Cardiac septum (tissue), 1 donor: ENCODE results near the gene FRY. TPM values are rescaled to one million over a fixed set of nuclear protein-coding genes. Genes with fewer than 3 reads are reported as not detected.
"Not testable (repeated sequence)": the region's sequence is repeated elsewhere in the genome, so short reads cannot be mapped to it uniquely, and the experiment has no call there.

ENCODE experiments used
- DNase-seq: peaks from one replicate; pipeline ENCODE4 v3.0.0-alpha.2; 2020; ENCODE audit warnings: low spot score
- intact Hi-C: fragments of 100-400 bp; cut with DNase I; formaldehyde crosslinking; loops from one replicate; pipeline ENCODE4 v1.14.0; 2022
- total RNA-seq: library from RNA; stranded (reverse); fragmentation: NEBNext Ultra II Directional; extraction: Animal tissue kit (Norgen Biotek cat#: 25700); gene quantifications from one replicate; pipeline ENCODE4 v1.2.1, GENCODE V29; 2021
- donor health status: DM: no; HTN: no; CAD: no.

The FRY gene
- total RNA-seq, 1 donor from 2014 or later = 202 TPM

DNA sequence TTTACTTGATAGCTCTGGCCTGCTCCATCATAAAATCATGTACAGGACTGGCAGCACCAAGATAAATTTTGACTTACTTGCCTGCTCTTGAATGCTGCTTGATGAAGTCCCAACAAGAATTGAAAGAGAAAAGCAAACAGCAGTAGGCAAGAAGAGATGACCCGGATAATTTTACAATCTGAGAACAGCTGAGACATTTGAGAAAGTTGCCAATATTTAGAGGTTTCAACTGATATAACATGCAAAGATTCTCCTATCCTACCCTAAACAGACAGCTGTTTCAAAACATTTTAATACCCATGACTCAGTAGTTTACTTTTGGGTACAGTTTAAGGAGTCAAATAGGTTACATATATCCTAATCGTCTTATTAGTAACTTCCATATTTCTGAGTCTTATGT is 5.9 kb downstream of the FRY start:
- DNase-seq = no peak

GRCh38 chr13:32038343-32038742 is 6.8 kb downstream of the FRY start:
- DNase-seq = no peak
- intact Hi-C loops = no loop called here

More for the DNA sequence above, 5.9 kb downstream of the FRY start:
- intact Hi-C loops = no loop called here

DNA sequence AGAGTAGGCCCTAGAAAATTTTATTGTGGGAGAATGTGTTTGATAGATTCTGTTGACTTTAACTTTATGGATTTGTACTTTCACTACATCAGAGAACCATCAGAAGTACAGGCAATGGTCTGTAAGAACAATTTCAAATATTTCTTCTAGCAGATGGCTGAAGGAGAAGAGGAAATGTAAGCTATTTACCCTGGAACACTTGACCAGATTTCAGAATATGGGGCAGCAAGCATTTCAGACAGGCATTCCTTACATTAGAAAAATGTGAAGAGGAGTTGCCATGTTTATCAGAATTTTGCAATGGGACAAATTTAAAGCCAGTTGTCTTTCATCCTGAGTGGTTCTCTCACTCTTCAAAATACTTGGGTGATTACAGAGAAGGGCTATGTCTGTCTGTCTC is 7.5 kb downstream of the FRY start:
- intact Hi-C loops = no loop called here
- no peak for DNase-seq

GRCh38 chr13:32039528-32039927 is 8.0 kb downstream of the FRY start:
- intact Hi-C loops = no loop called here
- no peak for DNase-seq

DNA sequence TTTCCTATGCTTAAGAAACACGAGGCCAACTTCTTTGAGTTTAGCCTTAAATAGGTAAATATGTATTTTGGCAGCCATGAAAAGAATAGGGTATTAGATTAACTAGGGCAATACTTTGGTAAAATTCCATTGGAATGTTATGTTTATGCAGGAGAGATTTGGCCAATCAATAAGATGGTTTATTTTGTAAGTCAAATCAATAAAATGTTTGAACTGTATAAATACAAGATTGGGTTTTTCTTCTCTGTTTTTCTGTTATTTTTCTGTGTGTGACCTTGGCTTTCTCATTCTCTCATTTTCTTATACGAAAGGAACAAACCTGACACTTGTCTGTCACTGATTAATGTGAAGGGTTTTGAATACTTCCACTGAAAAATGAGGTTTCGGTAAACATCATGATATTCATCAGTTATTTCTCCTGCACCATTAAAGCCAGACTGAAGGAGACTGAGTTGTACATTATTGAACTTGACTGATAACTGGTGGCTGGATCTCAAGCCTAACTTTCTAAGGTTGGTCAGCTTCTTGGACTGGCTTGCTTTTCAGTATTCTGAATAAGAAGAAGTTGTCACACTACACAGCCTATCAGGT is 8.6 kb downstream of the FRY start:
- no peak for DNase-seq
- intact Hi-C loops = no loop called here

- no peak for DNase-seq
- intact Hi-C loops = no loop called here
Measured at GRCh38 chr13:32040689-32041088, 9.1 kb downstream of the FRY start.

DNA sequence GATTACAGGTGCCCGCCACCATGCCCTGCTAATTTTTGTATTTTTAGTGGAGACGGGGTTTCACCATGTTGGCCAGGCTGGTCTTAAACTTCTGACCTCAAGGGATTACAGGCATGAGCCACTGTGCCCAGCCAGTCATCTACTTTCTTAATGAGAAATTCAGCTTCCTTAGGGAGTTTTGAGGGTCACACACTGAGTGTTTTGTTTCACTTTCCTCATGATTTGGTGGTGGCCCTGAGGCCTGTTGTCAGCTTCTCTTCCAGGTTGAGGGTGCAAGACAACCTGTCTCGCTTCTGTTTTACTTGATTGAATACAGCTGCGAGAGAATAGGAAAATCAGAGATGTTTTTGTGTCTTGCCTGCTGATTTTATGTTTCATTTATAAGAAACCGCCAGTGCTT is 9.9 kb downstream of the FRY start:
- DNase-seq = no peak
- intact Hi-C loops = no loop called here

GRCh38 chr13:32042551-32042950 is 11.0 kb downstream of the FRY start:
- DNase-seq = no peak
- intact Hi-C loops = no loop called here

DNA sequence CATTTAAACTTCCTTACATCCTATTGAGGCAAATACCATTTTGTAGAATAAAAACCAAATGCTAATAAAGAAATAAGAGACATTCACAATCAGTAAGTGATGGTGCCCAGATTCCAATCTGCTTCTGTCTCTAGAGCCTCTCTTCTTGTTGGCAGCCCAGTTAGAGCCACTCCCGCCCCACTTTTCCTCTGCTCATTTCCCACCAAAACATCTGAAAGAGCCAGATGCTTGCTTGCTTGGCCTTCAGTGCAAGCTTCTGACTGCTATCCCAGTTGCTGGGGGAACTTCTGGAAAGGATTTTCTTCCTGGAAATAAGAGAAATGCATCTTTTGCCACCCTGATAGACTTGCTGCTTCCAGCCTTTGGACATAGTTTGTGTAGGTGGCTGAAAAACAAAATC is 12.9 kb downstream of the FRY start:
- intact Hi-C loops = no loop called here

DNA sequence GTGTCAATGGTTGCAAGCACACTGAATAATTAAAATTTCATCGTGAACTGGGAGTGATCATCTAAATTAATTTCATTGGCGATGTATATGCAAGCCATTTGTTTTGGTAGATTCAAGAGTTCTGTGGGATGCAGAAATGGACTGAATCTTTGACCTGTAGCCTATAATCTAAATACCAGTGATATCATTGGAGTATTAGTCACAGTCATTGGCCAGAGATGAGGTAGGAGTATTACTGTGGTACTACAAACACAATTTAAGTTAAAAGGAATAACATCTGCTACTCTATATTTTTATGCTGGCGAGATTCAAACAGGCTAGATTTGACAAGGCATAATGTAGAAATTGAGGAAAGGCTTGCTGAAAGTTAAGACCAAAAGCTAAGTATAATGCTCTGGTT is 14.0 kb downstream of the FRY start:
- DNase-seq = no peak
- intact Hi-C loops = no loop called here

More for the DNA sequence above, 12.9 kb downstream of the FRY start:
- no peak for DNase-seq

GRCh38 chr13:32045982-32046785 is 14.6 kb downstream of the FRY start:
- intact Hi-C loops = no loop called here
- no peak for DNase-seq

DNA sequence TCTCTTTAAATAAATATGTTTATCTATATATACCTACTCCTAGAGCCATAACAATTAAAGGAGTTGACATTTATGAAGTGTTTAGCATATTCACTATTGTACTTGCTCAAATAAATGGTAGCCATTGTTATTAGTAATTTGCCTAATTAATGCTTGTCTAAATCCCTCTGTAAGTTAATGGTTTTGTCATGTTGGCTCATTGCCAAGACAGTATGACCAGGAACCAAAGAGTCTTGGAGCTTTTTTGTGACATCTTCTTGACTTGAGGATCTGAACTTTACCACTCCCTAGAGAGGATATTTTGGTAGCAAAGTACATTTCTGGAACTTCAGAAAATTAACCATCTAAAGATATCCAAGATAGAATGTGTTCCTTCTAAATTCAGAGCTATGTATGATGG is 15.5 kb downstream of the FRY start:
- intact Hi-C loops = no loop called here
- DNase-seq = no peak

- DNase-seq = no peak
- intact Hi-C loops = no loop called here
Measured at GRCh38 chr13:32047793-32048192, 16.2 kb downstream of the FRY start.

- intact Hi-C loops = no loop called here
- DNase-seq = no peak
Measured at GRCh38 chr13:32048816-32049215, 17.2 kb downstream of the FRY start.

- no peak for DNase-seq
- intact Hi-C loops = no loop called here
Measured at GRCh38 chr13:32051156-32051555, 19.6 kb downstream of the FRY start.

- intact Hi-C loops = no loop called here
- no peak for DNase-seq
Measured at GRCh38 chr13:32056316-32056715, 24.7 kb downstream of the FRY start.

- intact Hi-C loops, DNase-seq: not testable (repeated sequence)
Measured at GRCh38 chr13:32057325-32057724, 25.8 kb downstream of the FRY start.

- DNase-seq = no peak
- intact Hi-C loops = no loop called here
Measured at GRCh38 chr13:32059511-32059984, 28.0 kb downstream of the FRY start.

DNA sequence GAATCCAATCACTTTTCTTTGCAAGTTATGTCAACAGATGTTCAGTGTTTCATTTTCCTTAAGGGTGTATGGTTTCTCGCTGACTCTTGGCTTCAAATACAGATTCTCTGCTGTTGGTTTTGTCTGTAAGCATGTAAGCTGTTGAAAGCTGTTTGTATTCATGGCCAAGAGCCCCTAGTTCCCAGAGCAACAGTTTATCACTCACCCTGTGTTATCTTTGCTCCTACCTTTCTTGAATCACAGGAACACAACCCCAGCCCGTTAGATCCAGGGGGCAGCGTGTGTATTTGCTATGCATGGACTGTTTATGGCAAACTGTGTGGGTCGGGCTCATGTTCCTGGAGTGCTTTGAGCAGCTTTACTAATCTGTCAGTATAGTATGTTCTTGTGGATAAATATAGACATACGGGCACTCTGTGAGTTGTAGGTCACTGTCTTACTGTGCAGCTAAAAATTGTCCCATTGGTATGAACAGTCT is 28.9 kb downstream of the FRY start:
- intact Hi-C loops = no loop called here

DNA sequence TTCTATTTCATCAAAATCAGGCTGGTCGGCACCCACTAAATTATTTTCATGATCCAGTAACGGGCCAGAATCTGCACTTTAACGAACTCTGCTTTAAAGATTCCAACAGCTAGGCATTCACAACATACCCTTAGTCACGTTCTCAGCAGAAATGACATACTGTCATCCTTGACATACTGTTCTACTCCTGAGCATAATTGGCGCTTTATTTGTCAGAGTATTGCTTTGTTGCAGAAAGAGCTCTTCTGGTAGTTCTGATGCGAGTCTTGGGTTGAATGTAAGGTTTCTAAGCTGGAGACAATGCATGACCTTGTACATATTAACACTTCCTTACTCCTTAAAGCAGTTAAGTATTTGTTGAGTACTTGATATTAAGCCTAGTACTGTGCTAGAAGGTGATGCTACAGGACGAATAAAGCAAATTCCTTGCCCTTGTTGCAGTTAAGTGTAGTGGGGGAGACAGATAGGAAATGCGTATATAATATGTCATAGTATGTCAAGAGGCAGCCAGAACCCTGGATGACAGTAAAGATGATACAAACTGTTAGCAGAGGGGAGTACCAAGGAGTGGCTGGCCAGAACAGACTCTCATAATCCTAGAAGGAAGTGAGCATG is 32.2 kb downstream of the FRY start:
- intact Hi-C loops = no loop called here
- DNase-seq = no peak

More for the DNA sequence above, 28.9 kb downstream of the FRY start:
- DNase-seq = no peak
